ENCODE data around the gene IBTK.

GRCh38 chr6:82251942-82252341 lies 4.4 kb upstream of the IBTK start:
- TF ChIP-seq POLR2A (IDR thresholded peaks at IDR 0.05; ENCODE audit: low read depth, low read length) (no peak), POLR2AphosphoS5 (IDR thresholded peaks at IDR 0.05; ENCODE audit: low read depth, low read length) (no peak), TAF1 (IDR thresholded peaks at IDR 0.05; ENCODE audit: low read depth, low read length) (no peak), PAX5 (IDR thresholded peaks at IDR 0.05; ENCODE audit: insufficient read depth, low read length, severe bottlenecking) (no peak), SPI1 (IDR thresholded peaks at IDR 0.05; ENCODE audit: low read depth, low read length) (no peak)

Measured in GM12891 (cell line).